Measurements from ENCODE around the gene CCDC34.

DNA sequence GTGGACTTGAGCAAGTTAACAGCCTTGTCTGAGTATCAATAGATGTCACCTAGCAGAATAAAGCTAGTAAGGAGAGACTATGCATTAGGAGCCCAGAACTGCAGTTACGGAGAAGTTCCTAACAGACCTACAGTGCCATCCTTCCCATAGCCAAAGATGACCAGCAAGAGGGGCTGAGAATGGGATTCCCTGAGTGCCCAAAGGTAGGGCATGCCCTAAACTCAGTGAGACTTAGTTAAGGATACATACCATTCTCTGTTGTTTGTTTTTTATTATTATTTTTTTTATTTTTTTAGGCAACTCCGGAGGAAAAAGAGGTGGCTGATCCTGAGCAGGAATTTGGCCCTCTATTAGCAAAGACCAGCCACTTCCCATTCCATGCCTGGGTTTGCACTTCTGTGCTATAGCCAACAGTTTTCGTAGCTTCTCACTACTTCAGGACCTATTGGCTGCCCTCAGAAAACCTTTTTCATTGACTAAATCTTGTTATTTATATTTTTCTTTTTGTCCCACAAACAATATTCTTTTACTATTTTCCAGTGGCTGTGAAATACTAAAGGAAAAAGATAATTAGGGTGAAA lies 33.3 kb upstream of the CCDC34 start:
- TF ChIP-seq, protein P1, sequence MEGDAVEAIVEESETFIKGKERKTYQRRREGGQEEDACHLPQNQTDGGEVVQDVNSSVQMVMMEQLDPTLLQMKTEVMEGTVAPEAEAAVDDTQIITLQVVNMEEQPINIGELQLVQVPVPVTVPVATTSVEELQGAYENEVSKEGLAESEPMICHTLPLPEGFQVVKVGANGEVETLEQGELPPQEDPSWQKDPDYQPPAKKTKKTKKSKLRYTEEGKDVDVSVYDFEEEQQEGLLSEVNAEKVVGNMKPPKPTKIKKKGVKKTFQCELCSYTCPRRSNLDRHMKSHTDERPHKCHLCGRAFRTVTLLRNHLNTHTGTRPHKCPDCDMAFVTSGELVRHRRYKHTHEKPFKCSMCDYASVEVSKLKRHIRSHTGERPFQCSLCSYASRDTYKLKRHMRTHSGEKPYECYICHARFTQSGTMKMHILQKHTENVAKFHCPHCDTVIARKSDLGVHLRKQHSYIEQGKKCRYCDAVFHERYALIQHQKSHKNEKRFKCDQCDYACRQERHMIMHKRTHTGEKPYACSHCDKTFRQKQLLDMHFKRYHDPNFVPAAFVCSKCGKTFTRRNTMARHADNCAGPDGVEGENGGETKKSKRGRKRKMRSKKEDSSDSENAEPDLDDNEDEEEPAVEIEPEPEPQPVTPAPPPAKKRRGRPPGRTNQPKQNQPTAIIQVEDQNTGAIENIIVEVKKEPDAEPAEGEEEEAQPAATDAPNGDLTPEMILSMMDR (IDR thresholded peaks at IDR 0.05; ENCODE audit: low read length), result no peak
- no peak for TF ChIP-seq EZH2 (IDR thresholded peaks at IDR 0.05; ENCODE audit: borderline replicate concordance, low read length)

Measured in OCI-LY1 (cell line).